GM13976 (cell line): ENCODE data around the gene YARS1.

Source experiments
- DNase-seq: peaks from one replicate; pipeline ENCODE4 v3.0.0; 2012; ENCODE audit warnings: low spot score
- CTCF ChIP-seq: IDR thresholded peaks from 2 replicates; pipeline ENCODE4 v1.5.1; 2012; ENCODE audit warnings: borderline replicate concordance, mild to moderate bottlenecking; ENCODE audit not compliant: insufficient read depth; ENCODE audit errors: extremely low read depth, missing control alignments, control extremely low read depth
- in situ Hi-C: fragments of 300-500 bp; cut with MboI; formaldehyde crosslinking; loops from one replicate; pipeline ENCODE4 v1.12.0; 2022; ENCODE audit warnings: low sequenced_read_pairs, mixed read lengths, inconsistent platforms; ENCODE audit not compliant: unreplicated experiment

The YARS1 gene

DNA sequence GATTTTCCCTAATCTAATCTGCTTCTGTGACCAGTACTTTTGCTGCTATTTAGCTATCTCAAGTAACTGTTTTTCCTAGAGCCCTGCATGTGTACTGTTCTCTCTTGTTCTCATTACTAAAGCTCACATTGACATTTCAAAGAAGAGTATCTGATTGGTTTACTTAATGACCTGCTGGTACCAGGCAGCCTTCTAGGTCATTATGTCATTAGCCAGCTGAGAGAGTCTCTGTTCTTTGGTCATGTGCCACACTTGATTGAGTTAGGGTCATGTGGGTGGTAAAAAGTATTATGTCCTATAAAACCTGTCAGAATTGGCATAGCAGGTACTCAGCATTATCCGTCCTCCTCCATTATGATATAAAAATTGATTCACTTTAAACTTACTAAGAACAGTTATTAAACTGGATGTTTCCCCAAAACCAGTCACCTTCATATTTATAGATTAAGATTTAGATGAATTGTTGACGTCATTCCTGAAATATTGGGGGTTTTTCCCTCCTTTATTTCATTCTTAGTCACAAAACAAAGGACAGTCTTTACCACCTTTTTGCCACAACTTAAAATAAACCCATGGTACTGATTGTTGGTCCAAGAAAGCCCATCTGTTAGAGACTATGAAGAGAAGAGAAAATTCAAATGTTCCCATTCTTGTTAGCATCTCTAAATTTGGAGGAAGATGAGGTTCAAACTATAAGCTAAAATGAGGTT, 31.4 kb upstream of the YARS1 start:
- no peak for TF ChIP-seq CTCF
- in situ Hi-C loops: no loop called here
- DNase-seq: peak; percentile 34

DNA sequence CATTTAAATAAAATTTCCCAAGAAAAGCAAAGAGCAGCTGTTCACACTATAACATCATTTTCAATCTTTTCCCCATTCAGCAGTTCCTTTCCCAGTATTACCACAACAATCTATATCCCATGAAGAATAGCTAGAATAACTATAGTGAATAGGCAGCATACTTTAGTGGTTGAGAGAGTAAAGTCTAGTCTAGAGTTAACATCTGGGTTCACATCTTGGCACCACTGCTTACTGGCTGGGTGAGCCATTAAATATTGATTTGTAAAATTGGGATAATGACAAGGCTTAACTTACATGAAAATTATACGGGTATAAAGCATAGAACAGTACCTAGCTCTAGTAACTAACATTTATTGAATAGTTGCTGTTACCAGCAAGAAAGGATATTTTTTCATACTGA, 14.7 kb upstream of the YARS1 start:
- in situ Hi-C loops: no loop called here
- no peak for DNase-seq
- no peak for TF ChIP-seq CTCF

DNA sequence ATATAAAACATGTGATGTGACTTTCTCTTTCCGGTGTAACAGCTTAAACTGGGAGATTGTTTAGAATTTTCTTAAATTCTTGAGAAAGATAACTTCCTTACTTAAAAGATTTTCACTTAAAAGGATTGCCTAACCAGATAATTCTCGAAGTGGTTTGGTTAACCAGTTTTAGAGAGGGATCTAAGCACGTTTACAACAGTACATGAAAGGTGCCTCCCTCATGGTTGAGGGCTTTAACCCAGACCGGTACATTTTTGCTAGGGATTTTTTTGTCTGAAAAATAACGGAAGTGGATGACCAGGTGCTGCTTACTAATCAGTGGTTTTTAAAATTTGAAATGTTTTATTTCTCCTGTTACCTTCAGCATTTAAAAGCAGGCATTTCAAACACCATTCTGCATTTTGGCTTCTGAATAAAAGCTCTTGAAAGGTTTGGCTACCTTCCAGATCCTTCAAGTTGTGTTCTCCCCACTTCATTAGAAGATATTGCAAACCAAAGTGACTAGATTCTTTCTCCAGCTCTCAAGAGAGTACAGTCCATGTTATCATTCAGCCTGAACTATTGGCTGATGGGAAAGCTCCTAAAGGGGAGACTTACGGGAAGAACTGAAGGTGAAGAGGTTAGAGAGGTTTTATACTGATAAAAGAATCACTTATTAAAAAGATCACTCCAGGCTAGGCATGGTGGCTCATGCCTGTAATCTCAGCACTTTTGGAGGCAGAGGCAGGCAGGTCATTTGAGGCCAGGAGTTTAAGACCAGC, 13.1 kb upstream of the YARS1 start:
- no peak for TF ChIP-seq CTCF
- no peak for DNase-seq
- in situ Hi-C loops: no loop called here

DNA sequence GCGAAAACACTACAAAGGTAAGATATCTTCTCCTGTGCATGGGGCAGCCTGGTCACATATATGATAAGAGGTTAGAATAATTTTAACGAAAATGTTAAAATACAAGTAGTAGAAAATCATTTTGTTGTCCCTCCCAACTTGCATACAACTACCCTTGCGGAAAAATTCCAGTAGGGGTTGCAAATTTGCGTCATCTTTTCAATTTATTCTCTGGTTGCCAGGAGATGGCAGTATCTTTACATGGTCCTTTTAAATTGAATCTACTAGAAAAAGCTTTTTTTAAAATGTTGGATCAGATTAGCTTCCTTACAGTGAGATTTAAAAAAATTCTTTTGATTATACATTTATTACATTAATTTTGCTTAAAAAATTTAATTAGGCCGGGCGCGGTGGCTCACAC, 11.2 kb upstream of the YARS1 start:
- no peak for TF ChIP-seq CTCF
- in situ Hi-C loops: no loop called here
- no peak for DNase-seq

- no peak for DNase-seq
- in situ Hi-C loops: no loop called here
- no peak for TF ChIP-seq CTCF
Measured at GRCh38 chr1:32825181-32825580, 8.0 kb upstream of the YARS1 start.

DNA sequence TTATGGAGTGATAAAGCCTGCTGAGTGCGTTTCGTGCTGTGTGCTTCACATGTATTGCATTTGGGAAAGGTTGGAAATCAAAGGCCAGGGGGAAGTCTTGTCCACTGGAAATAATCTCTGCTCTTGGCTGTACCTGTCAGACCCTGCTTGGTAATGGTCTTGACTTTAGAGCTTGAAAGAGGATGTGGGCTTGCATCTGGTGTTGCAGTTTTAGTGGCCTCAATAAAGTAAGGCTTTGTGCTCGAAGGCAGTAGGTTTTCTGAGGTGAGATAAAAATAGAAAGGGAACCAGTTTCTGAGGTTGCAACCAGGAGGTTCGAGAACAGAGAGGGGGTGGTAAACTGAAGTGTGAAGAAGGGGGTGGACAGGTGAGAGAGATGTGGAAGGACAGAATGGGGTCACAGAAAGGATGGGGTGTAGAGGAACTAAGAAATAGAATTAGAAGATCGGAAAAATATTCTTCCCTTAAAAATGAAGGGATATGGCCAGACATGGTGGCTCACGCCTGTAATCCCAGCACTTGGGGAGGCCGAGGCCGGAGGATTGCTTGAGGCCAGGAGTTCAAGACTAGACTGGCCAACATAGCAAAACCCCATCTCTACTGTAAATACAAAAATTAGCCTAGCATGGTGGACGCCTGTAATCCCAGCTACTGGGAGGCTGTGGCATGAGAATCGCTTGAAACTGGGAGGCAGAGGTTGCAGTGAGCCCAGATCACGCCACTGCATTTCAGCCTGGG, 1.8 kb upstream of the YARS1 start:
- no peak for TF ChIP-seq CTCF
- in situ Hi-C loops: no loop called here
- DNase-seq: peak; percentile 75
